A673 (cell line): ENCODE measurements around the gene PDE11A.

Source experiments
- CTCF ChIP-seq: fragments of 300-800, 200-600 bp; sonication (generic); conservative IDR thresholded peaks from 2 replicates; pipeline ENCODE4 v1.5.1; 2017; ENCODE audit warnings: low read depth, mild to moderate bottlenecking, antibody characterized with exemption, low read length, moderate library complexity, mixed read lengths
- EZH2 ChIP-seq: fragments of 200-600 bp; sonication (generic); IDR thresholded peaks from 2 replicates; pipeline ENCODE4 v1.6.1; 2017; ENCODE audit warnings: borderline replicate concordance, low read depth, mild to moderate bottlenecking, mixed read lengths, antibody characterized with exemption, low read length; ENCODE audit not compliant: poor library complexity, severe bottlenecking

- no peak for TF ChIP-seq CTCF
- TF ChIP-seq EZH2 = no peak
Observed at GRCh38 chr2:177767768-177768167, 304.8 kb downstream of the PDE11A start.
